CD4-positive, alpha-beta memory T cell (primary cell): ENCODE data around the gene MICAL1. TPM values are rescaled to one million over a fixed set of nuclear protein-coding genes. Genes with fewer than 3 reads are reported as not detected.

ENCODE experiments used
- CTCF ChIA-PET: fragments of 350-600 bp; sonication (Branson Sonifier 250); formaldehyde crosslinking; loops from one replicate; lab custom pipeline; 2021; ENCODE audit warnings: inconsistent platforms; ENCODE audit not compliant: partially characterized antibody; lab: Charles Lee
- POLR2A ChIA-PET: fragments of 350-600 bp; sonication (Branson Sonifier 250); formaldehyde crosslinking; loops from one replicate; lab custom pipeline; 2021; ENCODE audit not compliant: partially characterized antibody; lab: Charles Lee
- DNase-seq, 5 donors: peaks; one replicate each; pipeline versions ENCODE4 v3.0.0 to v3.0.0-alpha.2; 2020 to 2022; ENCODE audit warnings: mixed read lengths in 1 of 5
- H3K27ac ChIP-seq: one replicate; pipeline ENCODE4 v1.7.0; 2013; ENCODE audit warnings: low read depth, low read length
- H3K27me3 ChIP-seq: 2 replicates; pipeline ENCODE4 v1.7.0; 2013; ENCODE audit warnings: mild to moderate bottlenecking, low read length, moderate library complexity; ENCODE audit not compliant: insufficient read depth
- H3K36me3 ChIP-seq: 2 replicates; pipeline ENCODE4 v1.7.0; 2013; ENCODE audit warnings: mild to moderate bottlenecking, low read length, moderate library complexity; ENCODE audit not compliant: insufficient read depth
- H3K4me1 ChIP-seq: 2 replicates; pipeline ENCODE4 v1.7.0; 2013; ENCODE audit warnings: mild to moderate bottlenecking, low read length, moderate library complexity; ENCODE audit not compliant: insufficient read depth
- H3K4me3 ChIP-seq, 2 donors: one replicate each; pipeline ENCODE4 v1.7.0; 2013; ENCODE audit warnings: low read length in 2 of 2, mild to moderate bottlenecking in 1 of 2
- H3K9me3 ChIP-seq, 2 donors: one replicate each; pipeline ENCODE4 v1.7.0; 2013; ENCODE audit warnings: low read length in 2 of 2, control low read depth in 1 of 2; ENCODE audit not compliant: control insufficient read depth in 1 of 2
- H3K27ac Mint-ChIP-seq, 7 donors: one replicate each; pipeline ENCODE4 v1.8.0; 2020 to 2021; ENCODE audit warnings: mixed read lengths in 7 of 7, mild to moderate bottlenecking in 6 of 7, inconsistent platforms in 3 of 7, moderate library complexity in 3 of 7
- H3K27me3 Mint-ChIP-seq, 2 donors: one replicate each; pipeline ENCODE4 v1.8.0; 2020 to 2021; ENCODE audit warnings: mixed read lengths in 2 of 2
- H3K36me3 Mint-ChIP-seq, 2 donors: one replicate each; pipeline ENCODE4 v1.8.0; 2020 to 2021; ENCODE audit warnings: mixed read lengths in 2 of 2, inconsistent platforms in 1 of 2, mild to moderate bottlenecking in 1 of 2
- H3K4me1 Mint-ChIP-seq, 4 donors: one replicate each; pipeline ENCODE4 v1.8.0; 2020 to 2021; ENCODE audit warnings: mixed read lengths in 4 of 4, mild to moderate bottlenecking in 1 of 4
- H3K4me3 Mint-ChIP-seq, 8 donors: one replicate each; pipeline ENCODE4 v1.8.0; 2020 to 2021; ENCODE audit warnings: mixed read lengths in 8 of 8, mild to moderate bottlenecking in 7 of 8, moderate library complexity in 6 of 8, inconsistent platforms in 3 of 8
- H3K9me3 Mint-ChIP-seq, 8 donors: one replicate each; pipeline ENCODE4 v1.8.0; 2020 to 2021; ENCODE audit warnings: mixed read lengths in 8 of 8, mild to moderate bottlenecking in 5 of 8, inconsistent platforms in 3 of 8, moderate library complexity in 1 of 8
- intact Hi-C: fragments of 100-400 bp; cut with micrococcal nuclease; formaldehyde crosslinking; loops from one replicate; pipeline ENCODE4 v1.15.1; 2023
- polyA plus RNA-seq, 2 donors: library from polyadenylated mRNA; unstranded; fragments of 300-500 nt; fragmentation: Illumina TruSeq; gene quantifications; one replicate each; pipeline ENCODE4 v1.2.3, GENCODE V29; 2021
- total RNA-seq, 2 experiments: library from RNA; stranded (reverse); gene quantifications; one replicate each; pipeline ENCODE4 v1.2.3, GENCODE V29; 2021

The MICAL1 gene
- total and polyA plus RNA-seq, 4 experiments from 2014 or later, result 9.0 to 79.3 (median 50.0) TPM

- CTCF ChIA-PET, result interaction anchor here (0.8 to 2.0 kb wide), 4 partner anchors 28 to 65 kb away, joined by 4 to 5 read pairs (median 4); no protein-coding TSS in a partner anchor
- Mint-ChIP-seq H3K9me3 (peaks cover 0 to 1% (median 0%) of the 10 kb centered on the region in 8 donors), H3K36me3 (peaks cover 18 to 51% of the 10 kb centered on the region in 2 donors), H3K27me3 (no peaks in the 10 kb centered on the region), H3K4me1 (peaks cover 20 to 55% (median 35%) of the 10 kb centered on the region in 4 donors), H3K27ac (peak overlapping the region; percentile 63 to 93 (median 81)), H3K4me3 (no peak overlapping the region)
- POLR2A ChIA-PET, result interaction anchor here (1.5 to 13.4 kb wide), 4 partner anchors 6 to 592 kb away, joined by 4 to 220 read pairs (median 124); partner anchors contain the start of genes CD164, MICAL1 and ZBTB24
- H3K4me3 ChIP-seq, result no peak overlapping the region
- H3K27ac ChIP-seq, result no peak overlapping the region
- no peaks in the 10 kb centered on the region for H3K9me3 ChIP-seq
- intact Hi-C loops, result no loop called here
- peaks cover 46% of the 10 kb centered on the region for H3K4me1 ChIP-seq
- H3K36me3 ChIP-seq, result peaks cover 31% of the 10 kb centered on the region
- DNase-seq, result no peak
- no peaks in the 10 kb centered on the region for H3K27me3 ChIP-seq
Observed at GRCh38 chr6:109447878-109448555, 7.6 kb downstream of the MICAL1 start.

GRCh38 chr6:109447087-109447486, 8.5 kb downstream of the MICAL1 start:
- Mint-ChIP-seq H3K36me3 (peaks cover 18 to 52% of the 10 kb centered on the region in 2 donors), H3K9me3 (peaks cover 0 to 1% (median 0%) of the 10 kb centered on the region in 8 donors), H3K4me3 (no peak overlapping the region), H3K27ac (peak overlapping the region in 1 of 7 donors; percentile 81), H3K27me3 (no peaks in the 10 kb centered on the region), H3K4me1 (peaks cover 23 to 57% (median 35%) of the 10 kb centered on the region in 4 donors)
- H3K9me3 ChIP-seq, result no peaks in the 10 kb centered on the region
- H3K4me1 ChIP-seq, result peaks cover 44% of the 10 kb centered on the region
- intact Hi-C loops, result no loop called here
- peaks cover 29% of the 10 kb centered on the region for H3K36me3 ChIP-seq
- ChIA-PET POLR2A (interaction anchor here (1.0 to 10.9 kb wide), 3 partner anchors 7 to 433 kb away, joined by 6 to 220 read pairs (median 100); partner anchors contain the start of genes MICAL1 and ZBTB24), CTCF (interaction anchor here (0.8 to 1.5 kb wide), 2 partner anchors 27 to 64 kb away, joined by 4 to 5 read pairs; no protein-coding TSS in a partner anchor)
- no peak overlapping the region for H3K4me3 ChIP-seq
- DNase-seq, result no peak
- no peaks in the 10 kb centered on the region for H3K27me3 ChIP-seq
- no peak overlapping the region for H3K27ac ChIP-seq

- Mint-ChIP-seq H3K27me3 (no peaks in the 10 kb centered on the region), H3K9me3 (peaks cover 0 to 1% (median 0%) of the 10 kb centered on the region in 8 donors), H3K27ac (peak overlapping the region in 6 of 7 donors; percentile 2 to 81 (median 68)), H3K4me3 (no peak overlapping the region), H3K36me3 (peaks cover 18 to 55% of the 10 kb centered on the region in 2 donors), H3K4me1 (peaks cover 29 to 57% (median 37%) of the 10 kb centered on the region in 4 donors)
- intact Hi-C loops, result no loop called here
- DNase-seq, result no peak
- ChIA-PET POLR2A (interaction anchor here (1.0 to 10.9 kb wide), 4 partner anchors 8 to 433 kb away, joined by 5 to 220 read pairs (median 53); partner anchors contain the start of genes CD164, MICAL1 and ZBTB24), CTCF (interaction anchor here (1.3 to 1.5 kb wide), 2 partner anchors 50 to 64 kb away, joined by 3 to 5 read pairs; no protein-coding TSS in a partner anchor)
- Histone ChIP-seq H3K27ac (no peak overlapping the region), H3K9me3 (no peaks in the 10 kb centered on the region), H3K4me1 (peaks cover 44% of the 10 kb centered on the region), H3K27me3 (no peaks in the 10 kb centered on the region), H3K36me3 (peaks cover 23% of the 10 kb centered on the region), H3K4me3 (no peak overlapping the region)
Observed at GRCh38 chr6:109446541-109446940, 9.0 kb downstream of the MICAL1 start.

- Mint-ChIP-seq H3K4me3 (no peak overlapping the region), H3K36me3 (peaks cover 18 to 60% of the 10 kb centered on the region in 2 donors), H3K27me3 (no peaks in the 10 kb centered on the region), H3K27ac (peak overlapping the region in 5 of 7 donors; percentile 2 to 81 (median 68)), H3K4me1 (peaks cover 33 to 60% (median 40%) of the 10 kb centered on the region in 4 donors), H3K9me3 (peaks cover 0 to 1% (median 0%) of the 10 kb centered on the region in 8 donors)
- POLR2A ChIA-PET, result interaction anchor here (1.1 to 10.9 kb wide), 3 partner anchors 8 to 63 kb away, joined by 5 to 220 read pairs (median 100); partner anchors contain the start of genes CD164, MICAL1 and ZBTB24
- DNase-seq, result no peak
- Histone ChIP-seq H3K9me3 (no peaks in the 10 kb centered on the region), H3K4me3 (no peak overlapping the region), H3K27ac (no peak overlapping the region), H3K4me1 (peaks cover 47% of the 10 kb centered on the region), H3K36me3 (peaks cover 21% of the 10 kb centered on the region), H3K27me3 (no peaks in the 10 kb centered on the region)
- CTCF ChIA-PET, result interaction anchor here (1.3 to 5.8 kb wide), 3 partner anchors 8 to 51 kb away, joined by 3 to 70 read pairs (median 3); partner anchors contain the start of genes MICAL1 and ZBTB24
- intact Hi-C loops, result no loop called here
Observed at GRCh38 chr6:109446072-109446471, 9.5 kb downstream of the MICAL1 start.

- ChIA-PET CTCF (interaction anchor here (1.3 to 5.8 kb wide), 5 partner anchors 8 to 63 kb away, joined by 3 to 70 read pairs (median 7); partner anchors contain the start of genes CD164, MICAL1 and ZBTB24), POLR2A (interaction anchor here (0.7 to 10.9 kb wide), 4 partner anchors 9 to 242 kb away, joined by 3 to 220 read pairs (median 108); partner anchors contain the start of genes CD164, MICAL1 and ZBTB24)
- no peak for DNase-seq
- Histone ChIP-seq H3K27me3 (no peaks in the 10 kb centered on the region), H3K4me1 (peaks cover 40% of the 10 kb centered on the region), H3K36me3 (peaks cover 21% of the 10 kb centered on the region), H3K27ac (no peak overlapping the region), H3K4me3 (no peak overlapping the region), H3K9me3 (no peaks in the 10 kb centered on the region)
- intact Hi-C loops, result no loop called here
- Mint-ChIP-seq H3K27me3 (no peaks in the 10 kb centered on the region), H3K9me3 (peaks cover 0 to 1% (median 0%) of the 10 kb centered on the region in 8 donors), H3K36me3 (peaks cover 15 to 57% of the 10 kb centered on the region in 2 donors), H3K4me3 (no peak overlapping the region), H3K27ac (peak overlapping the region in 5 of 7 donors; percentile 38 to 98 (median 62)), H3K4me1 (peaks cover 29 to 56% (median 35%) of the 10 kb centered on the region in 4 donors)
Observed at GRCh38 chr6:109445382-109445781, 10.2 kb downstream of the MICAL1 start.

- DNase-seq, result no peak
- H3K27ac Mint-ChIP-seq, result peak overlapping the region; percentile 10 to 98 (median 64)
Observed at GRCh38 chr6:109443425-109443950, 12.1 kb downstream of the MICAL1 start.

More at GRCh38 chr6:109443425-109443950, 12.1 kb downstream of the MICAL1 start:
- H3K4me1 ChIP-seq, result peaks cover 30% of the 10 kb centered on the region
- Mint-ChIP-seq H3K27me3 (no peaks in the 10 kb centered on the region), H3K36me3 (peaks cover 11 to 50% of the 10 kb centered on the region in 2 donors), H3K9me3 (peaks cover 0 to under 1% (median 0%) of the 10 kb centered on the region in 8 donors), H3K4me1 (peaks cover 21 to 46% (median 27%) of the 10 kb centered on the region in 4 donors), H3K4me3 (peak overlapping the region in 1 of 8 donors; percentile 25)
- POLR2A ChIA-PET, result interaction anchor here (3.2 to 10.9 kb wide), 5 partner anchors 11 to 884 kb away, joined by 15 to 220 read pairs (median 100); partner anchors contain the start of genes CD164, FOXO3, MICAL1 and ZBTB24
- peaks cover 21% of the 10 kb centered on the region for H3K36me3 ChIP-seq
- no peaks in the 10 kb centered on the region for H3K9me3 ChIP-seq
- CTCF ChIA-PET, result interaction anchor here (1.6 to 6.3 kb wide), 4 partner anchors 10 to 61 kb away, joined by 8 to 70 read pairs (median 31); partner anchors contain the start of genes CD164 and MICAL1
- H3K27ac ChIP-seq, result no peak overlapping the region
- intact Hi-C loops, result loop anchor here (5.0 kb wide), 1 partner anchor 1539 kb away; the partner anchor contains the start of gene RPF2
- H3K4me3 ChIP-seq, result no peak overlapping the region
- no peaks in the 10 kb centered on the region for H3K27me3 ChIP-seq
